H1 (cell line): ENCODE results near the gene PLXNA3. TPM values are rescaled to one million over a fixed set of nuclear protein-coding genes. Genes with fewer than 3 reads are reported as not detected.

Experiments used
- KDM4A ChIP-seq: IDR thresholded peaks from one replicate; pipeline ENCODE4 v1.7.1; 2012; ENCODE audit warnings: low read depth, mild to moderate bottlenecking, moderate library complexity, low read length, inconsistent platforms; ENCODE audit not compliant: severe bottlenecking
- SIRT6 ChIP-seq: IDR thresholded peaks from one replicate; pipeline ENCODE4 v1.7.1; 2012; ENCODE audit warnings: low read length, inconsistent platforms
- SP2 ChIP-seq: IDR thresholded peaks from 2 replicates; pipeline ENCODE4 v1.6.1; 2012; ENCODE audit warnings: mild to moderate bottlenecking, low read length, inconsistent platforms
- ZNF274 ChIP-seq: IDR thresholded peaks from 2 replicates; pipeline ENCODE4 v1.7.0; 2012; ENCODE audit warnings: low read length, borderline replicate concordance; ENCODE audit errors: extremely low read depth
- polyA plus RNA-seq, 7 experiments: library from polyadenylated mRNA; depleted of rRNA in 3 of 7; stranded (reverse) in 5 of 7; unstranded in 2 of 7; fragments of >200 nt in 5 of 7; fragments of 200-250 nt in 2 of 7; gene quantifications; 1 replicate in 5 of 7; 2 replicates in 1 of 7; 4 replicates in 1 of 7; pipeline versions ENCODE4 v1.2.1 to v1.2.3, GENCODE V29; 2011 to 2013; ENCODE audit warnings: missing spikeins in 2 of 7, mixed read lengths in 2 of 7
- total RNA-seq: library from RNA; stranded (reverse); fragmentation: NEBNext Ultra II Directional; extraction: Animal tissue kit (Norgen Biotek cat#: 25700); gene quantifications from 2 replicates; pipeline ENCODE4 v1.2.1, GENCODE V29; 2021

The PLXNA3 gene
- total and polyA plus RNA-seq, 2 of the 8 experiments (the other 6 are each of a cell fraction or from before 2014, with no cell fraction given), result 10.7 to 18.2 TPM

GRCh38 chrX:154468217-154468616, 10.1 kb downstream of the PLXNA3 start (continued):
- TF ChIP-seq SIRT6 (no peak), SP2 (no peak), KDM4A (no peak), ZNF274 (no peak)
